K562 (cell line): ENCODE results near the gene MCM9. TPM values are rescaled to one million over a fixed set of nuclear protein-coding genes. Genes with fewer than 3 reads are reported as not detected.

Experiments used
- ATAC-seq: fragments of 200-7000 bp; cut with Tn5 transposase; 3 replicates; pipeline ENCODE4 v1.9.1; 2020; ENCODE audit warnings: moderate library complexity
- BruUV-seq: library from RNA; stranded (reverse); fragments of 400-500 nt; replicated peaks from 2 replicates; lab custom pipeline; 2021; lab: Mats Ljungman, UMichigan
- CTCF ChIA-PET: fragments of 300-600 bp; formaldehyde crosslinking; extraction: SDS; loops from one replicate; lab custom pipeline; 2021; ENCODE audit warnings: low intra/inter-chr PET ratio; lab: Yijun Ruan, JAX
- POLR2A ChIA-PET: fragments of 300-600, 350-650 bp; sonication (Branson Sonifier 250); formaldehyde crosslinking; extraction: SDS; loops from one replicate; lab custom pipeline; 2021; ENCODE audit warnings: antibody characterized with exemption, inconsistent platforms; lab: Yijun Ruan, JAX
- DNase-seq, 4 experiments: peaks; one replicate each; pipeline versions ENCODE4 v3.0.0 to v3.0.0-alpha.2; 2011 to 2018; ENCODE audit warnings: low spot score in 3 of 4, mixed read lengths in 3 of 4; ENCODE audit errors: extremely low read depth in 1 of 4
- FAIRE-seq: peaks from 2 replicates; lab custom pipeline; 2011; peaks lifted over from hg19 to GRCh38; lab: Jason Lieb, UNC
- H2AFZ ChIP-seq: 2 replicates; pipeline ENCODE4 v1.6.0; 2011; ENCODE audit warnings: low read depth, low read length, control low read depth, inconsistent platforms
- H3K27ac ChIP-seq: fragments of 200-600 bp; 3 replicates; pipeline ENCODE4 v1.8.0; 2011; ENCODE audit warnings: low read depth, mild to moderate bottlenecking, control low read depth, inconsistent platforms, low read length, moderate library complexity, mixed read lengths; ENCODE audit errors: extremely low read depth
- H3K27me3 ChIP-seq, 2 experiments: fragments of 300-600 bp in 1 of 2; 2 replicates in 1 of 2; 3 replicates in 1 of 2; pipeline versions ENCODE4 v1.6.0 to v1.8.0; 2011; ENCODE audit warnings: inconsistent platforms in 2 of 2, low read length in 2 of 2, mild to moderate bottlenecking in 1 of 2, mixed read lengths in 1 of 2, moderate library complexity in 1 of 2; ENCODE audit not compliant: control insufficient read depth in 2 of 2, insufficient read depth in 2 of 2
- H3K36me3 ChIP-seq: fragments of 300-600 bp; 3 replicates; pipeline ENCODE4 v1.8.0; 2011; ENCODE audit warnings: mild to moderate bottlenecking, low read length, inconsistent platforms; ENCODE audit not compliant: control insufficient read depth, insufficient read depth
- H3K4me1 ChIP-seq, 2 experiments: fragments of 200-600 bp in 1 of 2; replicated peaks in 1 of 2; 2 replicates in 1 of 2; 3 replicates in 1 of 2; pipeline versions ENCODE4 v1.5.1 to v1.8.0; 2011; ENCODE audit warnings: inconsistent platforms in 2 of 2, low read length in 2 of 2, mild to moderate bottlenecking in 1 of 2, mixed read lengths in 1 of 2, moderate library complexity in 1 of 2; ENCODE audit not compliant: control insufficient read depth in 2 of 2, insufficient read depth in 2 of 2
- H3K4me2 ChIP-seq: 2 replicates; pipeline ENCODE4 v1.6.1; 2011; ENCODE audit warnings: low read length, control low read depth, inconsistent platforms, mixed read lengths; ENCODE audit not compliant: insufficient read depth
- H3K4me3 ChIP-seq: fragments of 200-600 bp; sonication (generic), shearing (Covaris generic); 2 replicates; pipeline ENCODE4 v1.5.1; 2016; ENCODE audit warnings: control low read depth, inconsistent platforms
- H3K79me2 ChIP-seq: fragments of 200-600 bp; 3 replicates; pipeline ENCODE4 v1.8.0; 2011; ENCODE audit warnings: low read length, inconsistent platforms; ENCODE audit not compliant: control insufficient read depth, insufficient read depth
- H3K9ac ChIP-seq, 2 experiments: 2 replicates each; pipeline versions ENCODE4 v1.6.0 to v1.6.1; 2011; ENCODE audit warnings: low read depth in 2 of 2, low read length in 2 of 2, control low read depth in 1 of 2, inconsistent platforms in 1 of 2, mild to moderate bottlenecking in 1 of 2, mixed read lengths in 1 of 2; ENCODE audit not compliant: insufficient read depth in 1 of 2
- H3K9me1 ChIP-seq: one replicate; pipeline ENCODE4 v1.6.0; 2011; ENCODE audit warnings: inconsistent platforms, mild to moderate bottlenecking, low read length, moderate library complexity; ENCODE audit not compliant: control insufficient read depth, insufficient read depth
- H3K9me3 ChIP-seq: replicated peaks from 2 replicates; pipeline ENCODE4 v1.5.1; 2011; ENCODE audit warnings: low read depth, low read length, inconsistent platforms; ENCODE audit not compliant: control insufficient read depth, insufficient read depth
- H4K20me1 ChIP-seq: replicated peaks from 2 replicates; pipeline ENCODE4 v1.6.1; 2011; ENCODE audit warnings: low read length, inconsistent platforms, mixed read lengths; ENCODE audit not compliant: control insufficient read depth, insufficient read depth
- CREB5 ChIP-seq: fragments of 250-450 bp; sonication (Bioruptor Pico); IDR thresholded peaks from 2 replicates; pipeline ENCODE4 v1.5.0; 2020; ENCODE audit warnings: mild to moderate bottlenecking
- GTF3C2 ChIP-seq: IDR thresholded peaks from 3 replicates; pipeline ENCODE4 v1.6.1; 2011; ENCODE audit warnings: borderline replicate concordance, mild to moderate bottlenecking, moderate library complexity; ENCODE audit not compliant: insufficient read length; ENCODE audit errors: extremely low read depth
- HSF4 ChIP-seq: fragments of 250-450 bp; sonication (Bioruptor Pico); IDR thresholded peaks from 2 replicates; pipeline ENCODE4 v2.1.2; 2022; ENCODE audit warnings: mild to moderate bottlenecking, moderate library complexity, borderline replicate concordance
- ID3 ChIP-seq, 2 experiments: fragments of 250-450 bp in 1 of 2; fragments of 450-650 bp in 1 of 2; sonication (Bioruptor Pico) in 1 of 2; IDR thresholded peaks; 2 replicates each; pipeline versions ENCODE4 v1.6.1 to v1.8.0; 2016 to 2021; ENCODE audit warnings: mild to moderate bottlenecking in 2 of 2, moderate library complexity in 2 of 2, missing compliant biosample characterization in 1 of 2, missing genetic modification characterization in 1 of 2
- MEF2D ChIP-seq: conservative IDR thresholded peaks from 2 replicates; pipeline ENCODE4 v1.6.1; 2016; ENCODE audit warnings: low read depth, missing genetic modification characterization, missing compliant biosample characterization
- PATZ1 ChIP-seq: fragments of 250-450 bp; sonication (Bioruptor Pico); IDR thresholded peaks from 2 replicates; pipeline ENCODE4 v1.5.0; 2020; ENCODE audit warnings: mild to moderate bottlenecking, borderline replicate concordance
- PHB ChIP-seq: fragments of 250-450 bp; sonication (Bioruptor Pico); IDR thresholded peaks from 2 replicates; pipeline ENCODE4 v1.5.0; 2021
- PHF20 ChIP-seq: fragments of 450-650 bp; IDR thresholded peaks from 2 replicates; pipeline ENCODE4 v1.6.1; 2018; ENCODE audit not compliant: partially characterized antibody
- VEZF1 ChIP-seq: fragments of 200-800 bp; sonication (Bioruptor generic); IDR thresholded peaks from 2 replicates; pipeline ENCODE4 v1.6.1; 2017; ENCODE audit warnings: missing genetic modification characterization, missing compliant biosample characterization
- ZBTB8A ChIP-seq: fragments of 450-650 bp; IDR thresholded peaks from 2 replicates; pipeline ENCODE4 v1.6.1; 2018; ENCODE audit warnings: mild to moderate bottlenecking, moderate library complexity; ENCODE audit not compliant: partially characterized antibody
- WGBS: fragments of 100-300 bp; shearing (Covaris generic); methylation state at CpG from one replicate; pipeline ENCODE4 v1.1.6; 2016; ENCODE audit warnings: low coverage, mixed read lengths; ENCODE audit not compliant: insufficient coverage; ENCODE audit errors: missing lambda C conversion rate; 5-methylcytosine and 5-hydroxymethylcytosine counted together
- in situ Hi-C: fragments of 300-500 bp; cut with MboI; formaldehyde crosslinking; loops from 4 replicates; pipeline ENCODE4 v1.15.0; 2018; ENCODE audit warnings: inconsistent platforms, mixed read lengths
- intact Hi-C: fragments of 100-400 bp; cut with micrococcal nuclease; formaldehyde crosslinking; loops from 2 replicates; pipeline ENCODE4 v1.14.2; 2022
- polyA plus RNA-seq, 8 experiments: library from polyadenylated mRNA; depleted of rRNA in 4 of 8; stranded (reverse) in 5 of 8; unstranded in 3 of 8; fragments of >200 nt; fragmentation: Nextera tagmentation in 2 of 8; fragmentation: Illumina TruSeq in 1 of 8; extraction: Ambion mirVana in 2 of 8; extraction: Trizol in 1 of 8; gene quantifications; 2 replicates each; pipeline versions ENCODE4 v1.2.1 to v1.2.3, GENCODE V29; 2011 to 2014; ENCODE audit warnings: inconsistent platforms in 1 of 8, missing spikeins in 1 of 8
- total RNA-seq, 7 experiments: library from RNA; depleted of rRNA in 6 of 7; stranded (reverse); fragments of >200 nt in 6 of 7; fragmentation: Illumina TruSeq in 2 of 7; extraction: Trizol in 2 of 7; gene quantifications; 2 replicates each; pipeline versions ENCODE4 v1.2.1 to v1.2.3, GENCODE V29; 2011 to 2021; ENCODE audit warnings: low replicate concordance in 1 of 7

MCM9 gene
- total and polyA plus RNA-seq, 9 of the 15 experiments (the other 6 are each of a cell fraction or from before 2014, with no cell fraction given) = 4.8 to 16.7 (median 11.6) TPM

- H3K4me2 ChIP-seq = no peak overlapping the region
- TF ChIP-seq ID3 (CRISPR knock-in tag; IDR thresholded peaks at IDR 0.05) (no peak), ID3 (tag; IDR thresholded peaks at IDR 0.05) (no peak), PATZ1 (no peak), VEZF1 (CRISPR knock-in tag) (no peak), MEF2D (tag) (no peak), CREB5 (no peak), HSF4 (CRISPR knock-in tag) (no peak), PHB (CRISPR knock-in tag) (no peak), GTF3C2 (no peak), PHF20 (no peak), ZBTB8A (no peak)
- intact Hi-C loops (no loop called here), in situ Hi-C loops (no loop called here)
- ChIA-PET CTCF (no interaction called here), POLR2A (interaction anchor here (0.6 kb wide), 1 partner anchor 52 kb away, joined by 4 read pairs; no protein-coding TSS in a partner anchor)
- no peak overlapping the region for H3K4me3 ChIP-seq
- H3K27ac ChIP-seq = no peak overlapping the region
- no peak overlapping the region for H3K9ac ChIP-seq
- no peaks in the 10 kb centered on the region for H3K9me1 ChIP-seq
- ATAC-seq = no peak
- 37% methylated on average over 3 of the region's 3 CpGs for WGBS
- H3K4me1 ChIP-seq = peaks cover 0 to 3% of the 10 kb centered on the region in 2 experiments; a peak in 1 of 5 replicates
- no peaks in the 10 kb centered on the region for H3K9me3 ChIP-seq
- no peak for DNase-seq
- FAIRE-seq = no peak
- no TSS peak for BruUV-seq
- H3K79me2 ChIP-seq = no peaks in the 10 kb centered on the region
- peaks cover 0 to 5% of the 10 kb centered on the region in 2 experiments; a peak in 1 of 5 replicates for H3K27me3 ChIP-seq
- no peak overlapping the region for H2AFZ ChIP-seq
- no peaks in the 10 kb centered on the region for H4K20me1 ChIP-seq
- H3K36me3 ChIP-seq = no peaks in the 10 kb centered on the region
Observed at GRCh38 chr6:118768904-118769325, 166.0 kb downstream of the MCM9 start.
